OCI-LY7 (cell line): ENCODE data around the gene KRT35. TPM values are rescaled to one million over a fixed set of nuclear protein-coding genes. Genes with fewer than 3 reads are reported as not detected.

Source experiments
- BruUV-seq: library from RNA; stranded (reverse); fragments of 400-500 nt; replicated peaks from 2 replicates; lab custom pipeline; 2021; lab: Mats Ljungman, UMichigan
- CTCF ChIA-PET: fragments of 300-600 bp; sonication (Branson Sonifier 250); formaldehyde crosslinking; loops from one replicate; lab custom pipeline; 2022; ENCODE audit warnings: antibody characterized with exemption; ENCODE audit not compliant: unreplicated experiment; lab: Charles Lee
- POLR2A ChIA-PET: fragments of 300-600 bp; sonication (Branson Sonifier 250); formaldehyde crosslinking; loops from one replicate; lab custom pipeline; 2022; ENCODE audit warnings: antibody characterized with exemption; lab: Charles Lee
- DNase-seq: peaks from one replicate; pipeline ENCODE4 v3.0.0-alpha.2; 2015; ENCODE audit warnings: low spot score
- H2AFZ ChIP-seq: fragments of 200-600 bp; sonication (generic), shearing (Covaris generic); 2 replicates; pipeline ENCODE4 v1.6.1; 2014; ENCODE audit warnings: mild to moderate bottlenecking, antibody characterized with exemption, low read length, moderate library complexity
- H3K27ac ChIP-seq: fragments of 200-600 bp; sonication (generic); 2 replicates; pipeline ENCODE4 v1.5.1; 2014; ENCODE audit warnings: mixed run types, low read depth, mild to moderate bottlenecking, moderate library complexity, low read length, inconsistent platforms; ENCODE audit not compliant: poor library complexity, severe bottlenecking
- H3K36me3 ChIP-seq: fragments of 200-600 bp; sonication (generic); 2 replicates; pipeline ENCODE4 v1.6.1; 2014; ENCODE audit warnings: mild to moderate bottlenecking, antibody characterized with exemption, low read length, moderate library complexity, mixed read lengths; ENCODE audit not compliant: insufficient read depth
- H3K4me1 ChIP-seq: fragments of 200-600 bp; sonication (generic); 2 replicates; pipeline ENCODE4 v1.5.1; 2014; ENCODE audit warnings: mild to moderate bottlenecking, low read length; ENCODE audit not compliant: insufficient read depth, poor library complexity, severe bottlenecking
- H3K4me2 ChIP-seq: fragments of 200-600 bp; sonication (generic); 2 replicates; pipeline ENCODE4 v1.6.1; 2014; ENCODE audit warnings: mild to moderate bottlenecking, low read length
- H3K4me3 ChIP-seq: fragments of 200-600 bp; sonication (generic); 2 replicates; pipeline ENCODE4 v1.5.1; 2014; ENCODE audit warnings: mild to moderate bottlenecking, low read depth, low read length; ENCODE audit not compliant: poor library complexity, severe bottlenecking
- H3K79me2 ChIP-seq: fragments of 200-600 bp; sonication (generic); 2 replicates; pipeline ENCODE4 v1.6.1; 2016; ENCODE audit warnings: low read depth, mild to moderate bottlenecking, low read length, moderate library complexity, mixed read lengths; ENCODE audit not compliant: insufficient read depth
- H3K9me2 ChIP-seq: fragments of 200-600 bp; sonication (generic); 2 replicates; pipeline ENCODE4 v1.6.1; 2016; ENCODE audit warnings: mild to moderate bottlenecking, low read length, mixed read lengths; ENCODE audit not compliant: insufficient read depth
- H3K9me3 ChIP-seq: fragments of 200-600 bp; sonication (generic); 2 replicates; pipeline ENCODE4 v1.6.1; 2014; ENCODE audit warnings: mild to moderate bottlenecking, mixed run types, low read length, mixed read lengths
- H4K20me1 ChIP-seq: fragments of 200-600 bp; sonication (generic); 2 replicates; pipeline ENCODE4 v1.6.1; 2014; ENCODE audit warnings: mild to moderate bottlenecking, antibody characterized with exemption, low read length, moderate library complexity, mixed read lengths; ENCODE audit not compliant: insufficient read depth
- EZH2phosphoT487 ChIP-seq: fragments of 200-600 bp; sonication (generic); IDR thresholded peaks from 2 replicates; pipeline ENCODE4 v1.6.1; 2018; ENCODE audit warnings: low read depth, borderline replicate concordance, mild to moderate bottlenecking, mixed run types, antibody characterized with exemption, low read length, moderate library complexity, mixed read lengths
- intact Hi-C: fragments of 100-400 bp; cut with micrococcal nuclease; formaldehyde crosslinking; loops from one replicate; pipeline ENCODE4 v1.10.0; 2022; ENCODE audit not compliant: unreplicated experiment
- total RNA-seq, 2 experiments: library from RNA; depleted of rRNA in 1 of 2; stranded (reverse); fragments of >200 nt in 1 of 2; shearing (Covaris generic) in 1 of 2; gene quantifications; 2 replicates each; pipeline ENCODE4 v1.2.3, GENCODE V29; 2014 to 2022
- TF ChIP-seq, protein P1 (sequence below): fragments of 200-600 bp; sonication (generic); conservative IDR thresholded peaks from 2 replicates; pipeline ENCODE4 v1.5.1; 2014; ENCODE audit warnings: mild to moderate bottlenecking, antibody characterized with exemption, low read length, moderate library complexity, mixed read lengths

KRT35 gene
- total RNA-seq, 2 experiments from 2014 or later = not detected

DNA sequence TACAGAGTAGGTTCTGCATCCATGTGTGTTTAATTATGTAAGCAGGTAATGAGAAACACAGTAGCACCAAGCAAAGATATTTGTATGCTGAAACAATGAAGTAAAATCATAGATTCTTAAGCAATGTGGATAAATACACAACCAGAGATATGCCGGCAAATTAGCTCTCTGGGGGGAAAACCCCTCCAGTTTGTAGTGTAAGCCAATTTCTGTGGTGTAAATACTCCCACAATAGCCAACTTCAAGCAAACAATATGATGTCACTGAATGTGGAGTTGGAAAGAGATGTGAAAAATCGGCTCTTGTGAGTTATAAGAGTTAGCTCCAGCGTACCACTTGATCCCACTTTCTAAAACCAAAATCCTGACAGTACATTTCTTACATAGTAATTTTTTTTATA, 36.3 kb downstream of the KRT35 start:
- Histone ChIP-seq H3K4me1 (no peaks in the 10 kb centered on the region), H3K4me2 (no peak overlapping the region), H3K4me3 (no peak overlapping the region), H4K20me1 (no peaks in the 10 kb centered on the region), H3K9me3 (no peaks in the 10 kb centered on the region), H2AFZ (no peak overlapping the region), H3K9me2 (no peaks in the 10 kb centered on the region), H3K36me3 (no peaks in the 10 kb centered on the region), H3K79me2 (no peaks in the 10 kb centered on the region), H3K27ac (no peak overlapping the region)
- no peak for DNase-seq
- BruUV-seq = no TSS peak
- CTCF ChIA-PET = no interaction called here
- intact Hi-C loops = no loop called here
- TF ChIP-seq, protein P1, sequence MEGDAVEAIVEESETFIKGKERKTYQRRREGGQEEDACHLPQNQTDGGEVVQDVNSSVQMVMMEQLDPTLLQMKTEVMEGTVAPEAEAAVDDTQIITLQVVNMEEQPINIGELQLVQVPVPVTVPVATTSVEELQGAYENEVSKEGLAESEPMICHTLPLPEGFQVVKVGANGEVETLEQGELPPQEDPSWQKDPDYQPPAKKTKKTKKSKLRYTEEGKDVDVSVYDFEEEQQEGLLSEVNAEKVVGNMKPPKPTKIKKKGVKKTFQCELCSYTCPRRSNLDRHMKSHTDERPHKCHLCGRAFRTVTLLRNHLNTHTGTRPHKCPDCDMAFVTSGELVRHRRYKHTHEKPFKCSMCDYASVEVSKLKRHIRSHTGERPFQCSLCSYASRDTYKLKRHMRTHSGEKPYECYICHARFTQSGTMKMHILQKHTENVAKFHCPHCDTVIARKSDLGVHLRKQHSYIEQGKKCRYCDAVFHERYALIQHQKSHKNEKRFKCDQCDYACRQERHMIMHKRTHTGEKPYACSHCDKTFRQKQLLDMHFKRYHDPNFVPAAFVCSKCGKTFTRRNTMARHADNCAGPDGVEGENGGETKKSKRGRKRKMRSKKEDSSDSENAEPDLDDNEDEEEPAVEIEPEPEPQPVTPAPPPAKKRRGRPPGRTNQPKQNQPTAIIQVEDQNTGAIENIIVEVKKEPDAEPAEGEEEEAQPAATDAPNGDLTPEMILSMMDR = no peak
- TF ChIP-seq EZH2phosphoT487 = no peak
- POLR2A ChIA-PET = no interaction called here

DNA sequence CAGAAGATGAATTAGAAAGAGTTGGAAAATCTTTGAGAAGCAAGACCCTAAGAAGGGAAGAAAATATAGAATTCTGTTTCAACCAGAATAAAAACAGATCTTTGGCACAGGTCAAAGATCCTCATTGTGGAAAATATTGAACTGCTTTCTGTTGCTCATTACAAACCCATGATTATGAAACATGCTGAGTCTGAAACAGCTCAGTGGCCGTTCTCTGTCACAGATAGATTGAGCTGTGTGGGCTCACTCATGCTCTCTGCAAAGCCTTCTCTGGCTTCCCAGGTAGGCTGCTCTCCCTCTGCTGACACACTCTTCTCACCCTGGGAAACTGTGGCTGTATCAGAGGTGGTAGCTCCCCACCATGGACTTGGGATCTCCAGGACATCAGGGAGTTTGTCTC, 36.8 kb downstream of the KRT35 start:
- H3K4me3 ChIP-seq = no peak overlapping the region
- H3K9me2 ChIP-seq = no peaks in the 10 kb centered on the region
- POLR2A ChIA-PET = no interaction called here
- CTCF ChIA-PET = no interaction called here
- H3K9me3 ChIP-seq = no peaks in the 10 kb centered on the region
- no peaks in the 10 kb centered on the region for H3K79me2 ChIP-seq
- H3K4me1 ChIP-seq = no peaks in the 10 kb centered on the region
- H3K27ac ChIP-seq = no peak overlapping the region
- no peak for DNase-seq
- no peaks in the 10 kb centered on the region for H4K20me1 ChIP-seq
- H3K36me3 ChIP-seq = no peaks in the 10 kb centered on the region
- no peak overlapping the region for H2AFZ ChIP-seq
- no peak overlapping the region for H3K4me2 ChIP-seq
- BruUV-seq = no TSS peak
- intact Hi-C loops = no loop called here
- TF ChIP-seq, protein P1 = no peak
- no peak for TF ChIP-seq EZH2phosphoT487

DNA sequence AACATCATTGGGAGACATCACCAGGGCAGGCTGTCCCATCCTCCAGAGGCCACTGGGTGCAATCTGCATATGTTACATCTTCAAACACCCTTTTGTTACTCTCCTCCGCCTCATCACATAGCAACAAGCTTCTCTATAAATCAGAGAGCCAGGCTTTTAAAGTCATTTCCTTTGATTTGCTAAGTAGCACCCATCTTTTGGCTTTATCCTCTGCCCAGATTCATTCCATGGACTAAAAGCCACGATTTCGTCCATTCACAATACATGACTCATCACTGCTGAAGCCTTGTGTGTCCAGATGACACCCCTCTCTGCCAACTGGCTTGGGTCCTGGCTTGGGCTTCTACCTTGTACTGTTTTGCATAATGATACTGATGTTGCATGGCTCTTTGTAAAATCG, 38.2 kb downstream of the KRT35 start:
- Histone ChIP-seq H3K4me2 (no peak overlapping the region), H3K4me3 (no peak overlapping the region), H3K9me2 (no peaks in the 10 kb centered on the region), H3K4me1 (no peaks in the 10 kb centered on the region), H3K79me2 (no peaks in the 10 kb centered on the region), H3K27ac (no peak overlapping the region), H2AFZ (no peak overlapping the region), H3K36me3 (no peaks in the 10 kb centered on the region), H3K9me3 (no peaks in the 10 kb centered on the region), H4K20me1 (no peaks in the 10 kb centered on the region)
- CTCF ChIA-PET = no interaction called here
- no peak for DNase-seq
- no TSS peak for BruUV-seq
- TF ChIP-seq, protein P1 = no peak
- no peak for TF ChIP-seq EZH2phosphoT487
- intact Hi-C loops = no loop called here
- POLR2A ChIA-PET = no interaction called here
